Left ventricle myocardium inferior (tissue), 1 donor: ENCODE data around the gene RAD18. TPM values are rescaled to one million over a fixed set of nuclear protein-coding genes. Genes with fewer than 3 reads are reported as not detected.

ENCODE experiments used
- DNase-seq: peaks from one replicate; pipeline ENCODE4 v3.0.0-alpha.2; 2020
- H3K27ac ChIP-seq: fragments of 200-600 bp; replicated peaks from 2 replicates; pipeline ENCODE4 v1.8.0; 2021
- H3K27me3 ChIP-seq: fragments of 200-600 bp; 2 replicates; pipeline ENCODE4 v1.8.0; 2021; ENCODE audit warnings: low read depth
- H3K36me3 ChIP-seq: fragments of 200-600 bp; 2 replicates; pipeline ENCODE4 v1.8.0; 2021
- H3K4me1 ChIP-seq: fragments of 200-600 bp; 2 replicates; pipeline ENCODE4 v1.8.0; 2021
- H3K4me3 ChIP-seq: fragments of 200-600 bp; 2 replicates; pipeline ENCODE4 v1.8.0; 2021; ENCODE audit warnings: mild to moderate bottlenecking, moderate library complexity
- H3K9me3 ChIP-seq: fragments of 200-600 bp; replicated peaks from 2 replicates; pipeline ENCODE4 v1.8.0; 2021
- intact Hi-C: fragments of 100-400 bp; cut with micrococcal nuclease; formaldehyde crosslinking; loops from one replicate; pipeline ENCODE4 v1.11.0; 2022
- total RNA-seq: library from RNA; stranded (reverse); fragmentation: NEBNext Ultra II Directional; extraction: Animal tissue kit (Norgen Biotek cat#: 25700); gene quantifications from one replicate; pipeline ENCODE4 v1.2.1, GENCODE V29; 2021
- TF ChIP-seq, protein P1 (sequence below): fragments of 200-600 bp; IDR thresholded peaks from 2 replicates; pipeline ENCODE4 v1.8.0; 2021; ENCODE audit warnings: antibody characterized with exemption, mild to moderate bottlenecking, borderline replicate concordance
- donor health status: DM: no; HTN: yes; CAD: no; lungs with severe emphysema.

Gene RAD18
- total RNA-seq, 1 donor from 2014 or later = 6.8 TPM

DNA sequence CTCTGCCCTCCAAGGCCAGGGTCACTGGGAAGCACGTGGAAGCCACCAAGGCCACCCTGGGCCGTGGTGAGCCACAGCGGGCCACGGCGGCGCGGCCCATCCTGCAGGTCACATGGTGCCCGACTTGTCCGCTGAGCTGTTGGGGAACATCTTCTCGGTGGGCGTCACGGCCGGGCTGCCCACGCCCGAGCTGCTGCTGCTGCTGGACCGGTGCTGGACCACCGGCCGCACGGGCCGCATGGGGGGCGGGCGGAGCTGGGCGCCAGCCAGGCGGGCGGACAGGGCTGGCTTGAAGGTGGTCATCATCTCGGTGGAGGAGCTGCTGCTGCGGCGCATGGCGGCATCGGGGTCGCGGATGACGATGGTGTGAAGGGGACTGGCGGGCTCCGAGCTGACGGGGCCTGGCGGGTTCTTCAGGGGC, 22.1 kb upstream of the RAD18 start:
- intact Hi-C loops = loop anchor here (5.0 kb wide), 1 partner anchor 82 kb away; no protein-coding TSS in a partner anchor
- no peak for DNase-seq

DNA sequence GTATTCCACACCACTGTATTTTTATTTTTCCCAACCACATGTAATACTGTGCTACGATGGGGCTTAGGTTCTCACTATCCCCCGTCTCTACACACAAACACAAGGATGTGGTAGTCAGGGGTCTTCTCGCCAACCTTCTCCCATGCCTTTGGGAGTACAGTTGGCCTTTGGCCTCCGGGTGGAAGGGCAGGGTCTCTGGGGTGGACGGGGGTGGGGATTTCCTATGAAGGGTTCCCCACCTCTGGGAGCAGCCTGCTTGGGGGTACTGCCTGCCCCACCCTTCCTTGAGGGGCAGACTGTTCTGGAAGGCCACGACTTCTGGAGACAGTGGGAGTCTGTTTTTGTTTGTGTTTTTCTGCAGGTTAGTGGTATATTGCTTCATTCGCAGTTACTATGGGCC, 21.3 kb upstream of the RAD18 start:
- TF ChIP-seq, protein P1, sequence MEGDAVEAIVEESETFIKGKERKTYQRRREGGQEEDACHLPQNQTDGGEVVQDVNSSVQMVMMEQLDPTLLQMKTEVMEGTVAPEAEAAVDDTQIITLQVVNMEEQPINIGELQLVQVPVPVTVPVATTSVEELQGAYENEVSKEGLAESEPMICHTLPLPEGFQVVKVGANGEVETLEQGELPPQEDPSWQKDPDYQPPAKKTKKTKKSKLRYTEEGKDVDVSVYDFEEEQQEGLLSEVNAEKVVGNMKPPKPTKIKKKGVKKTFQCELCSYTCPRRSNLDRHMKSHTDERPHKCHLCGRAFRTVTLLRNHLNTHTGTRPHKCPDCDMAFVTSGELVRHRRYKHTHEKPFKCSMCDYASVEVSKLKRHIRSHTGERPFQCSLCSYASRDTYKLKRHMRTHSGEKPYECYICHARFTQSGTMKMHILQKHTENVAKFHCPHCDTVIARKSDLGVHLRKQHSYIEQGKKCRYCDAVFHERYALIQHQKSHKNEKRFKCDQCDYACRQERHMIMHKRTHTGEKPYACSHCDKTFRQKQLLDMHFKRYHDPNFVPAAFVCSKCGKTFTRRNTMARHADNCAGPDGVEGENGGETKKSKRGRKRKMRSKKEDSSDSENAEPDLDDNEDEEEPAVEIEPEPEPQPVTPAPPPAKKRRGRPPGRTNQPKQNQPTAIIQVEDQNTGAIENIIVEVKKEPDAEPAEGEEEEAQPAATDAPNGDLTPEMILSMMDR = no peak
- H3K4me3 ChIP-seq = no peak overlapping the region
- no peaks in the 10 kb centered on the region for H3K27me3 ChIP-seq
- peaks cover 27% of the 10 kb centered on the region for H3K4me1 ChIP-seq
- DNase-seq = no peak
- intact Hi-C loops = no loop called here
- no peaks in the 10 kb centered on the region for H3K36me3 ChIP-seq
- H3K27ac ChIP-seq = no peak overlapping the region
- peaks cover 3% of the 10 kb centered on the region for H3K9me3 ChIP-seq

More for the DNA sequence above, 22.1 kb upstream of the RAD18 start:
- Histone ChIP-seq H3K9me3 (no peaks in the 10 kb centered on the region), H3K36me3 (no peaks in the 10 kb centered on the region), H3K27me3 (no peaks in the 10 kb centered on the region), H3K4me3 (no peak overlapping the region), H3K4me1 (peaks cover 27% of the 10 kb centered on the region), H3K27ac (no peak overlapping the region)
- TF ChIP-seq, protein P1 = no peak

GRCh38 chr3:8984081-8984480, 20.8 kb upstream of the RAD18 start:
- TF ChIP-seq, protein P1 = no peak
- intact Hi-C loops = no loop called here
- Histone ChIP-seq H3K4me3 (no peak overlapping the region), H3K27me3 (no peaks in the 10 kb centered on the region), H3K9me3 (peaks cover 7% of the 10 kb centered on the region), H3K4me1 (peaks cover 27% of the 10 kb centered on the region), H3K36me3 (no peaks in the 10 kb centered on the region), H3K27ac (no peak overlapping the region)
- no peak for DNase-seq

DNA sequence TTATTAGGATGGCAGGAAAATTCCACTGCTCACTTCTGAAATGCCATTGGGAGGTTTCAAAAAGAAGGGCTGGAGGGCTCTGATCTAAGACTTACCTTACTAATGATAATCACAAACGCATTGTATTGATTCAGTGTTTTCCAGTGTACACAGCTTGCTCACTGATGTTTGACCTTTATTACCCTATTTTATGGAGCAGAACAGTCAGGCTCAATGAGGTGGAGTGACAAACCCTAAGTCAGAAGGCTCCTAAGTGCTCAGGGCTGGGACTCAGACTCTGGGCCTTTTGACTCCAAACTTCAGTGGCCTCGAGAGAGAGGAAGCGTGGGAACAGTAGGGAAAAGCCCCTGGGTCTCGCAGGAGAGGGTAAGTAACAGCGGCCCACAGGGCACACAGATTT, 20.3 kb upstream of the RAD18 start:
- Histone ChIP-seq H3K36me3 (no peaks in the 10 kb centered on the region), H3K27ac (no peak overlapping the region), H3K4me1 (peaks cover 24% of the 10 kb centered on the region), H3K9me3 (peaks cover 10% of the 10 kb centered on the region), H3K27me3 (no peaks in the 10 kb centered on the region), H3K4me3 (no peak overlapping the region)
- TF ChIP-seq, protein P1 = no peak
- intact Hi-C loops = no loop called here
- no peak for DNase-seq

DNA sequence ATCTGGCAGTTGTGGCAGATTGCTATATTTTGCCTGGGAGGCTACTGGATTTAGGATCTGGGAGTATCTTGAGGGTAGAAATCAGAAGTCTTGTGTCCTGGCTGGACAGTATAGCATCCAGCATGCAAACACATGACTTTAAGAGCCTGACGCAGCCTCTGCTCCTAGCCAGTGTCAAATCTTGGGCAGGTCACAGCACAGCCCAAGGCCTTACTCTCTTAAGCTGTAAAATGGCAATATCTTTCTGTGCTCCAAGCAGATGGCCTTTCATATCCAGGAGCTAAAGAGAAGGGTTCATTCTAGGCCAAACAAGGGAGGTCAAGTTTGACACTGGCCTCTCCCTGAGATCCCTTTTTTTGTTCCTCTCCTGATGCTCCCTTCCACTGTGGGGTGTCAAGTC, 19.8 kb upstream of the RAD18 start:
- H3K36me3 ChIP-seq = no peaks in the 10 kb centered on the region
- no peak overlapping the region for H3K4me3 ChIP-seq
- H3K27ac ChIP-seq = no peak overlapping the region
- no peaks in the 10 kb centered on the region for H3K27me3 ChIP-seq
- peaks cover 18% of the 10 kb centered on the region for H3K4me1 ChIP-seq
- peaks cover 10% of the 10 kb centered on the region for H3K9me3 ChIP-seq
- DNase-seq = no peak
- intact Hi-C loops = no loop called here
- TF ChIP-seq, protein P1 = no peak
